22Rv1 (cell line): ENCODE measurements around the gene ADCY5.

ENCODE experiments used
- CTCF ChIP-seq: fragments of 450-650 bp; IDR thresholded peaks from 2 replicates; pipeline ENCODE4 v1.5.1; 2017; ENCODE audit warnings: mild to moderate bottlenecking
- ZFX ChIP-seq: fragments of 450-650 bp; IDR thresholded peaks from 2 replicates; pipeline ENCODE4 v1.6.1; 2017; ENCODE audit warnings: antibody characterized with exemption, borderline replicate concordance

- TF ChIP-seq CTCF (no peak), ZFX (no peak)
These were observed 177.3 kb downstream of the ADCY5 start for GRCh38 chr3:123271466-123272159.
